A549 (cell line): ENCODE results near the gene BSCL2.

Source experiments
- CEBPB ChIP-seq, 2 experiments: fragments of >200 bp in 1 of 2; sonication (Bioruptor Twin) in 1 of 2; formaldehyde crosslinking in 1 of 2; IDR thresholded peaks; 2 replicates each; pipeline ENCODE4 v1.6.1; 2012 to 2016
- CHD2 ChIP-seq: fragments of 150-350 bp; IDR thresholded peaks from 2 replicates; pipeline ENCODE4 v1.6.1; 2014; ENCODE audit warnings: low read length; ENCODE audit not compliant: partially characterized antibody
- HEYL ChIP-seq: fragments of 250-450 bp; sonication (Bioruptor Pico); IDR thresholded peaks from 2 replicates; pipeline ENCODE4 v1.8.0; 2021; ENCODE audit warnings: mild to moderate bottlenecking, moderate library complexity
- POLR2A ChIP-seq: IDR thresholded peaks from 2 replicates; pipeline ENCODE4 v1.6.1; 2012; ENCODE audit warnings: mild to moderate bottlenecking, low read length
- TF ChIP-seq, protein P1 (sequence below): fragments of >200 bp; sonication (Bioruptor Twin); formaldehyde crosslinking; IDR thresholded peaks from 3 replicates; pipeline ENCODE4 v1.5.1; 2016
- TF ChIP-seq, protein P2 (sequence below): IDR thresholded peaks from 2 replicates; pipeline ENCODE4 v1.6.1; 2012
- TF ChIP-seq, protein P3 (sequence below): IDR thresholded peaks from 2 replicates; pipeline ENCODE4 v1.6.1; 2012
- TF ChIP-seq, protein P4 (sequence below): fragments of 450-650 bp; IDR thresholded peaks from 2 replicates; pipeline ENCODE4 v1.6.1; 2014; ENCODE audit warnings: antibody characterized with exemption

DNA sequence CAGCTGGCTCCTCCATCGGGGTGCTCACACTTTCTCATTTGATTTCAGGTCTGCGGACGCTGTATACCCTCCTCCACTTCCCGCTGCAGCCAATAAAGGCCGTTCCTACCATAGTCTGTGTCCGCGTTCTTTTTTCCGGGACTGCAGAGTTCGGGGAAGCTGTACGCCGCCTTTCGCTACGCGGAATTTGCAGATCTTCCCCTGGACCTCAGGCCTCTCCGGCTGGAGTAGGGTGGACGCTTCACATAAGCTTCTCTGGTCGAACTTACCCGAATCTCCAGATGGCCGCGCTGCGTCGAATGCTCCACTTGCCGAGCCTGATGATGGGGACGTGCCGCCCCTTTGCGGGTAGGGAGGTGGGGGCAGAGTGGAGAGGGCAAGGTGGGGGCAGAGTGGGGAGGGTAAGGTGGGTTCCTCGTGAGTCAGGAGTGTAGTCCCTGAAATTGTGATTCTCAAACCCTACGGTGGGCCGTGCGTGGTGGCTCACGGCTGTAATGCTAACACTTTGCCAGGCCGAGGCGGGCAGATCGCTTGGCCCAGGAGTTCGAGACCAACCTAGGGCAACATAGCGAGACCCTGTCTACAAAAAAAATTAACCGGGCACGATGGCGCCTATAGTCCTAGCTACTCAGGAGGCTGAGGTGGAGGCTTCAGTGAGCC lies 41.5 kb downstream of the BSCL2 start:
- no peak for TF ChIP-seq CEBPB (IDR thresholded peaks at IDR 0.05)
- TF ChIP-seq, protein P1, sequence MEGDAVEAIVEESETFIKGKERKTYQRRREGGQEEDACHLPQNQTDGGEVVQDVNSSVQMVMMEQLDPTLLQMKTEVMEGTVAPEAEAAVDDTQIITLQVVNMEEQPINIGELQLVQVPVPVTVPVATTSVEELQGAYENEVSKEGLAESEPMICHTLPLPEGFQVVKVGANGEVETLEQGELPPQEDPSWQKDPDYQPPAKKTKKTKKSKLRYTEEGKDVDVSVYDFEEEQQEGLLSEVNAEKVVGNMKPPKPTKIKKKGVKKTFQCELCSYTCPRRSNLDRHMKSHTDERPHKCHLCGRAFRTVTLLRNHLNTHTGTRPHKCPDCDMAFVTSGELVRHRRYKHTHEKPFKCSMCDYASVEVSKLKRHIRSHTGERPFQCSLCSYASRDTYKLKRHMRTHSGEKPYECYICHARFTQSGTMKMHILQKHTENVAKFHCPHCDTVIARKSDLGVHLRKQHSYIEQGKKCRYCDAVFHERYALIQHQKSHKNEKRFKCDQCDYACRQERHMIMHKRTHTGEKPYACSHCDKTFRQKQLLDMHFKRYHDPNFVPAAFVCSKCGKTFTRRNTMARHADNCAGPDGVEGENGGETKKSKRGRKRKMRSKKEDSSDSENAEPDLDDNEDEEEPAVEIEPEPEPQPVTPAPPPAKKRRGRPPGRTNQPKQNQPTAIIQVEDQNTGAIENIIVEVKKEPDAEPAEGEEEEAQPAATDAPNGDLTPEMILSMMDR: no peak
- no peak for TF ChIP-seq CHD2
- peak; percentile 48 for TF ChIP-seq POLR2A
- TF ChIP-seq, protein P2, sequence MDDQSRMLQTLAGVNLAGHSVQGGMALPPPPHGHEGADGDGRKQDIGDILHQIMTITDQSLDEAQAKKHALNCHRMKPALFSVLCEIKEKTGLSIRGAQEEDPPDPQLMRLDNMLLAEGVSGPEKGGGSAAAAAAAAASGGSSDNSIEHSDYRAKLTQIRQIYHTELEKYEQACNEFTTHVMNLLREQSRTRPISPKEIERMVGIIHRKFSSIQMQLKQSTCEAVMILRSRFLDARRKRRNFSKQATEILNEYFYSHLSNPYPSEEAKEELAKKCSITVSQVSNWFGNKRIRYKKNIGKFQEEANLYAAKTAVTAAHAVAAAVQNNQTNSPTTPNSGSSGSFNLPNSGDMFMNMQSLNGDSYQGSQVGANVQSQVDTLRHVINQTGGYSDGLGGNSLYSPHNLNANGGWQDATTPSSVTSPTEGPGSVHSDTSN: peak; percentile 57
- TF ChIP-seq HEYL (CRISPR knock-in tag): no peak
- TF ChIP-seq, protein P3, sequence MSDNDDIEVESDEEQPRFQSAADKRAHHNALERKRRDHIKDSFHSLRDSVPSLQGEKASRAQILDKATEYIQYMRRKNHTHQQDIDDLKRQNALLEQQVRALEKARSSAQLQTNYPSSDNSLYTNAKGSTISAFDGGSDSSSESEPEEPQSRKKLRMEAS: peak; percentile 9; the same call in 1 of the 2 replicates
- TF ChIP-seq, protein P4, sequence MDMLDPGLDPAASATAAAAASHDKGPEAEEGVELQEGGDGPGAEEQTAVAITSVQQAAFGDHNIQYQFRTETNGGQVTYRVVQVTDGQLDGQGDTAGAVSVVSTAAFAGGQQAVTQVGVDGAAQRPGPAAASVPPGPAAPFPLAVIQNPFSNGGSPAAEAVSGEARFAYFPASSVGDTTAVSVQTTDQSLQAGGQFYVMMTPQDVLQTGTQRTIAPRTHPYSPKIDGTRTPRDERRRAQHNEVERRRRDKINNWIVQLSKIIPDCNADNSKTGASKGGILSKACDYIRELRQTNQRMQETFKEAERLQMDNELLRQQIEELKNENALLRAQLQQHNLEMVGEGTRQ: no peak
